Sigmoid colon (tissue), 7 donors: ENCODE measurements around the gene NR1D1. TPM values are rescaled to one million over a fixed set of nuclear protein-coding genes. Genes with fewer than 3 reads are reported as not detected.
A peak's percentile ranks its signal among the peaks of the same experiment; 100 is the strongest.

Experiments used
- DNase-seq: peaks from one replicate; pipeline ENCODE4 v3.0.0-alpha.2; 2019
- H3K27ac ChIP-seq, 4 donors: fragments of 200-600 bp; sonication (generic); one replicate each; pipeline ENCODE4 v1.5.1; 2016 to 2019; ENCODE audit warnings: mild to moderate bottlenecking in 1 of 4
- H3K27me3 ChIP-seq, 3 donors: fragments of 200-600 bp; sonication (generic); one replicate each; pipeline ENCODE4 v1.5.1; 2019; ENCODE audit warnings: mild to moderate bottlenecking in 1 of 3
- H3K36me3 ChIP-seq, 4 donors: fragments of 200-600 bp; sonication (generic); one replicate each; pipeline ENCODE4 v1.5.1; 2016 to 2019
- H3K4me1 ChIP-seq, 4 donors: fragments of 200-600 bp; sonication (generic); one replicate each; pipeline ENCODE4 v1.5.1; 2017 to 2019
- H3K4me3 ChIP-seq, 4 donors: fragments of 200-600 bp; sonication (generic); one replicate each; pipeline ENCODE4 v1.5.1; 2017 to 2019; ENCODE audit warnings: mild to moderate bottlenecking in 2 of 4, moderate library complexity in 1 of 4
- H3K9me3 ChIP-seq, 4 donors: fragments of 200-600 bp in 3 of 4; sonication (generic) in 3 of 4; one replicate each; pipeline versions ENCODE4 v1.5.1 to v1.6.1; 2013 to 2019
- EP300 ChIP-seq, 4 donors: sonication (generic); formaldehyde crosslinking; IDR thresholded peaks; one replicate each; pipeline ENCODE4 v1.6.1; 2017; ENCODE audit warnings: antibody characterized with exemption in 4 of 4
- POLR2A ChIP-seq, 2 donors: fragments of 450-650 bp; IDR thresholded peaks; one replicate each; pipeline ENCODE4 v1.6.1; 2016; ENCODE audit warnings: antibody characterized with exemption in 2 of 2, mild to moderate bottlenecking in 2 of 2, moderate library complexity in 2 of 2
- POLR2AphosphoS5 ChIP-seq, 4 donors: sonication (generic); formaldehyde crosslinking; IDR thresholded peaks; one replicate each; pipeline ENCODE4 v1.6.1; 2017; ENCODE audit warnings: antibody characterized with exemption in 4 of 4
- WGBS, 2 donors: extraction: QIAGEN DNeasy Blood & Tissue Kit; methylation state at CpG; one replicate each; pipeline ENCODE4 v1.1.7; 2013; 5-methylcytosine and 5-hydroxymethylcytosine counted together
- intact Hi-C: fragments of 100-400 bp; cut with DNase I; formaldehyde crosslinking; loops from one replicate; pipeline ENCODE4 v1.15.1; 2023
- polyA plus RNA-seq, 3 donors: library from polyadenylated mRNA; stranded (reverse); fragments of 200-250 nt; gene quantifications; one replicate each; pipeline ENCODE4 v1.2.3, GENCODE V29; 2013
- total RNA-seq, 4 donors: library from RNA; depleted of rRNA; stranded (reverse); fragments of >200 nt; gene quantifications; one replicate each; pipeline ENCODE4 v1.1.0, GENCODE V29; 2016
- TF ChIP-seq, protein P1 (sequence below), 4 experiments: fragments of 450-650 bp in 3 of 4; fragments of 200-600 bp in 1 of 4; IDR thresholded peaks; one replicate each; pipeline ENCODE4 v1.5.1; 2016 to 2019; ENCODE audit warnings: antibody characterized with exemption in 4 of 4, mild to moderate bottlenecking in 3 of 4, moderate library complexity in 2 of 4
- donor health status: healthy with polysubstance abuse.
- donor health status: Bipolar disorder and iron deficiency.
- donor health status: healthy.

NR1D1 gene
- total and polyA plus RNA-seq, 7 donors: 4.1 to 12.8 (median 11.4) TPM

- Histone ChIP-seq H3K4me3 (no peak overlapping the region), H3K4me1 (peaks cover 0 to 98% (median 94%) of the 10 kb centered on the region in 4 donors), H3K27ac (peak overlapping the region; percentile 97 to 100 (median 98)), H3K36me3 (no peaks in the 10 kb centered on the region), H3K27me3 (no peaks in the 10 kb centered on the region), H3K9me3 (no peaks in the 10 kb centered on the region)
- TF ChIP-seq POLR2AphosphoS5 (IDR thresholded peaks at IDR 0.05): no peak
- TF ChIP-seq EP300 (IDR thresholded peaks at IDR 0.05): no peak
- no peak for TF ChIP-seq POLR2A (IDR thresholded peaks at IDR 0.05)
- TF ChIP-seq, protein P1, sequence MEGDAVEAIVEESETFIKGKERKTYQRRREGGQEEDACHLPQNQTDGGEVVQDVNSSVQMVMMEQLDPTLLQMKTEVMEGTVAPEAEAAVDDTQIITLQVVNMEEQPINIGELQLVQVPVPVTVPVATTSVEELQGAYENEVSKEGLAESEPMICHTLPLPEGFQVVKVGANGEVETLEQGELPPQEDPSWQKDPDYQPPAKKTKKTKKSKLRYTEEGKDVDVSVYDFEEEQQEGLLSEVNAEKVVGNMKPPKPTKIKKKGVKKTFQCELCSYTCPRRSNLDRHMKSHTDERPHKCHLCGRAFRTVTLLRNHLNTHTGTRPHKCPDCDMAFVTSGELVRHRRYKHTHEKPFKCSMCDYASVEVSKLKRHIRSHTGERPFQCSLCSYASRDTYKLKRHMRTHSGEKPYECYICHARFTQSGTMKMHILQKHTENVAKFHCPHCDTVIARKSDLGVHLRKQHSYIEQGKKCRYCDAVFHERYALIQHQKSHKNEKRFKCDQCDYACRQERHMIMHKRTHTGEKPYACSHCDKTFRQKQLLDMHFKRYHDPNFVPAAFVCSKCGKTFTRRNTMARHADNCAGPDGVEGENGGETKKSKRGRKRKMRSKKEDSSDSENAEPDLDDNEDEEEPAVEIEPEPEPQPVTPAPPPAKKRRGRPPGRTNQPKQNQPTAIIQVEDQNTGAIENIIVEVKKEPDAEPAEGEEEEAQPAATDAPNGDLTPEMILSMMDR (IDR thresholded peaks at IDR 0.05): no peak
- intact Hi-C loops: loop anchor here (1.0 kb wide), 1 partner anchor 10 kb away; no protein-coding TSS in a partner anchor
- 79 to 90% methylated on average over 9 of the region's 9 CpGs for WGBS, 2 donors
- peak; percentile 66 for DNase-seq
Measured at GRCh38 chr17:40108970-40109824, 8.8 kb upstream of the NR1D1 start.

DNA sequence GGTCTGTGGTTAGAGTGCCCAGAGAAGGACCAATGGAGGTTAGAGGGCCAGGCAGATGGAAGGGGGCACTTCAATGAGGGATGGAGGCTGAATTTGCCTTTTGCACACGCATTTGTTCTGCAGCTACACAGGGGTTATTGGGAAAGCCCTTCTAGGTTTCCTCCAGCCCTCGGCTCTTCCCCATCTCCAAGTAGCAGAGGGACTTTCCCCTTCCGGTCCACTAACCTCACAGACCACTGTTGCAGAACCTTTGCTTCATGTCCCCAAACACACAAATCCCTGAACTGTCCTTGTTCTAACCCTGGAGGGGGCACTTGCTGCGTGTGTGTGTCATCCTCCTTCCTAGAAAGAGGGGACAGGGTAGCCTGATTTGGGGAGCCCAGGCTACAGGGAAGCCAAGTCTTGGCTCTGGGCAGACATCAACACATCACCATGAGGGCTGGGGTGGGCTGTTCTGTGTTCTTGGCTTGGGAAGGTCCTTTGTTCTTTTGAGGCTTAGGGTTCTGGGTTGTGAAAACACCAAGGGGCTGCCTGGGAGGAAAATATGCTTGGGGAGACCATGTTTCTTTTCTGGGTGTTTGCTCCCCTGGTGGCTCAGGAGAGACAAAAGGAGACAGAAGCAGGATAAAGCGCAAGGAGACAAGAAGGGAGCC is 7.3 kb upstream of the NR1D1 start:
- intact Hi-C loops: loop anchor here (1.0 kb wide), 1 partner anchor 8 kb away; no protein-coding TSS in a partner anchor
- no peak for DNase-seq
- peak overlapping the region in 1 of 4 donors; percentile 13 for H3K4me3 ChIP-seq

GRCh38 chr17:40106760-40107521 is 6.6 kb upstream of the NR1D1 start:
- H3K4me3 ChIP-seq: no peak overlapping the region
- intact Hi-C loops: no loop called here

More for the DNA sequence above, 7.3 kb upstream of the NR1D1 start:
- Histone ChIP-seq H3K27ac (peak overlapping the region; percentile 97 to 100 (median 98)), H3K36me3 (no peaks in the 10 kb centered on the region), H3K4me1 (peaks cover 0 to 100% (median 98%) of the 10 kb centered on the region in 4 donors), H3K9me3 (no peaks in the 10 kb centered on the region), H3K27me3 (no peaks in the 10 kb centered on the region)
- TF ChIP-seq, protein P1 (IDR thresholded peaks at IDR 0.05): no peak
- TF ChIP-seq POLR2A (IDR thresholded peaks at IDR 0.05): peak in 1 of 2 donors; percentile 49
- 37 to 68% methylated on average over 5 of the region's 5 CpGs for WGBS, 2 donors

More at GRCh38 chr17:40106760-40107521, 6.6 kb upstream of the NR1D1 start:
- H3K4me1 ChIP-seq: peaks cover 0 to 99% (median 98%) of the 10 kb centered on the region in 4 donors
- no peak for DNase-seq
- no peak for TF ChIP-seq EP300 (IDR thresholded peaks at IDR 0.05)
- TF ChIP-seq, protein P1 (IDR thresholded peaks at IDR 0.05): no peak
- TF ChIP-seq POLR2A (IDR thresholded peaks at IDR 0.05): no peak
- no peak for TF ChIP-seq POLR2AphosphoS5 (IDR thresholded peaks at IDR 0.05)
- 57 to 82% methylated on average over 20 of the region's 20 CpGs for WGBS, 2 donors
- H3K36me3 ChIP-seq: no peaks in the 10 kb centered on the region
- no peaks in the 10 kb centered on the region for H3K27me3 ChIP-seq
- H3K9me3 ChIP-seq: no peaks in the 10 kb centered on the region
- peak overlapping the region; percentile 97 to 100 (median 98) for H3K27ac ChIP-seq
